ENCODE measurements around the gene GSTM5.
"Not testable (repeated sequence)": the region's sequence is repeated elsewhere in the genome, so short reads cannot be mapped to it uniquely, and the experiment has no call there.

The GSTM5 gene

GRCh38 chr1:109732390-109732881, 20.4 kb downstream of the GSTM5 start:
- DNase-seq: no peak

DNA sequence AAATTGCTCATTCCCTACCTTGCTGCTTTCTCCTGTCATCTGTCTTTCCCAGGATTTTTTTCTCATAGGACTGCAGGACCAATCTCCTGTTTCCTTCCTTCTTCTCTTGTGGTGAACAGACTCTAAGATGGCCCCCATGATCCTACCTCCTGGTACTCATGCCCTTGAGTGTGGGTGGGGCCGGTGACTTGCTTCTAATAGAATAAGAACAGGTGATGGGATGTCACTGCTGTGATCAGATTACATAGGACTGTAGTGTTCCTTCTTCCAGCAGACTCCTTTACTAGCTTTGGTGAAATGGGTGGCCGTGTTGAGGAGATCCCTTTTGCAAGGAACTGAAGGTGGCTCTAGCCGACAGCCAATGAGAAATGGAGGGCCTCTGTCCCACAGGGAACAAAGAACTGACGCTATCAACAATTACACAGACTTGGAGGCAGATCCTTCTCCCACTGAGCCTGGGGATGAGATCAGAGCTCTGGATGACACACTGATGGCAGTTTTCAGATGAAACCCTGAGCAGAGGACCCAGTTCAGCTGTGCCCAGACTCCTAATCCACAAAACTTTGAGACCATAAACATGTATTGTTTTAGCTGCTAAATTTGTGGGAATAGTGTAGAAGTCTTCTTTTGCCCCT, 21.3 kb downstream of the GSTM5 start:
- no peak for DNase-seq

DNA sequence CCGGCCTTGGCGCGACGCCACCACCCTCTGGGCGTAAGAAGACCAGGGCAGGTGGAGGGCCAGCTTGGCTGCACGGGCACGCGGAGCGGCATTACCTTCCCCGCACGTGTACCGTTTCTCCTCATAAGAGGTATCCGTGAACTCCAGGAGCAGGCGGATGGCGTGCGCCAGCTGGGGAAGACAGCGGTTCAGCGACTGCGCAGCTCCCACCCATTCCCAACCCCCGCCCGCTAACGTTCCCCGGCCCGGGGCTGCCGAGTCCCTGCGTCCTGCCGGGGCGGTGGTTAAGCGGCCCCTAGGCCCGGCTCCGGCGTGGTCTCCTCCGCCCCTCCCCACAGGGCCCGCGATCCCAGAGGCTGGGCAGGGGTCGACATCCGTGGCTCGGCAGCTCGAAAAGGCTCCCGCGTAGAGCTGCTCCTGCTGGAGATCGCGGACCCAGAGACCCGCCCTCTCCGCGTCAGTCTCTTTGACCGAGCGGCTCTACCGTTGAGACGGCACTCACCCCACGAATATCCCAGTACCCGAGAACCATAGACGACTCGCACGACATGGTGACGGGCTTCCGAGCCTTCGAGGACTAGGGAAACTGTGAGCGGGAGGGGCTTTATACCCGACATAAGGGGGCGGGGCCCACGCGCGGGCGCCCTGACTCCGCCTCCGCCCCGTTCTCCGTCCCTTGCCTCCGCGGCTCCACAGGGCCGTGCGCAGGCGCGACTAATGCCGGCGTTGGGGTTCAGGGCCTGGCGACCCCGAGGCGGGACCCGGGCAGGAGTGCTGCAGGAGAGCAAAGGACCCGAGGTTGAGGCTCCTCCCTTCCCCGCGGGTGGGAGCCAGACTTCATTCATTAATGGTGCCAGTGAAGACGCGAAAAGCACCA, 27.9 kb downstream of the GSTM5 start:
- no peak for DNase-seq

DNA sequence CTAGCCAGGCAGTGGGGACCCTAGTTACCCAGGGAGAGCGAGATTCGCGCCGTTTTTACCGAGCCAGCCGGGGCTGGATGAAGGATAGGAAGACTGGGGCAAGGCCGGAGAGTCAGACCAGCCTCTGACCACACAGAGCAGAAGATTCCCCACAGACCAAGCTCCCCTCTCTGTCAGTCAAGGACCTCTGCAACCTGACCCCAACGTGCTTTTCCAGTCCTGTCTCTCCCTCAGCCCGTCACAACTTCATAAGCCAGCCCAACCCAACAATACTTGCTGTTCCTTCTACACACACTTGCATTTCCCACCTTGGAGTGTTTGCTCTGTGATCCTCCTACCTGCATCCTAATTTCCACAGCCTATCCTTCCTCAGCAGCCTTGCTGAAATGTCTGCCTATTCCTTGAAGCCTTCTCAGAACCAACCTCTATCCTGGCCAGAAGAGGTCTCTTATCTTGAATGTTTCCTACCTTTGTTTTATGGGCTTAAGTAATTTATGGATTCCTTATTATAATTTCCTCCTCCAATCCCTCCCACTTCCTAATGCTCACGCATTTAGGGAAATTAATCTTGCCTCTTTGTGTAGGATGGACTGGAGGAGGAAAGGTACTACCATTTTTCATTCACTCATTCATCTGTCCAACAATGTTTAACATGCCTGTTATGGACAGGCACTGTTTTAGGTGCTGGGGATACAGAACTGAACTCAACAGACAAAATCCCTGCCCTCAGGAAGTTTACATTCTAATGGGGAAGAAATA, 28.7 kb downstream of the GSTM5 start, which contains the start of gene GSTM3:
Gene GSTM3 (minus strand): TSS at position 424 of the 759 bp plus-strand sequence. CDS start 751 bp downstream, outside the sequence.
- DNase-seq: no peak

DNA sequence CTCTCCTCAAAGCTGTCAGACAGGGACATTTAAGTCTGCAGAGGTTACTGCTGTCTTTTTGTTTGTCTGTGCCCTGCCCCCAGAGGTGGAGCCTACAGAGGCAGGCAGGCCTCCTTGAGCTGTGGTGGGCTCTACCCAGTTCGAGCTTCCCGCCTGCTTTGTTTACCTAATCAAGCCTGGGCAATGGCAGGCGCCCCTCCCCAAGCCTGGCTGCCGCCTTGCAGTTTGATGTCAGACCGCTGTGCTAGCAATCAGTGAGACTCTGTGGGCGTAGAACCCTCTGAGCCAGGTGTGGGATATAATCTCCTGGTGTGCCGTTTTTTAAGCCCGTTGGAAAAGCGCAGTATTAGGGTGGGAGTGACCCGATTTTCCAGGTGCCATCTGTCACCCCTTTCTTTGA, 36.3 kb downstream of the GSTM5 start:
- not testable (repeated sequence) for DNase-seq

DNA sequence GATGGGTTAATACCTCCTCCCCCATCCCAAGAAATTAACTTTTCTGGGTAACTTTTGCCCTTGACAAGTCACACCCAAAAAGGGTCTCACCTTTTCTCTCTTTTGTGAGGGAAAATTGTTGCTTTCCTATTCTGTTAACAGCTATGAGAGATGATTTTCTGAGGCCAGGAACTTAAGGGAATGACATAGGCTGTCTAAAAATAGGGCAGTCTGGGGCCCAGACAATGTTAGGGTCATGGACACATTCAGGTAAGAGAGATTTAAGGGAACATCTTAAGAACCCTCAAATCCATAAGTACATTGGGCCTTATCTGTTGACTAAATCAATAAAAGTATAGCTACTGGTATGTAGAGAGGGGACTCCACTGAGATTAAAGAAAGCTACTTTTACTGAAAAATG, 37.2 kb downstream of the GSTM5 start:
- DNase-seq: no peak

DNA sequence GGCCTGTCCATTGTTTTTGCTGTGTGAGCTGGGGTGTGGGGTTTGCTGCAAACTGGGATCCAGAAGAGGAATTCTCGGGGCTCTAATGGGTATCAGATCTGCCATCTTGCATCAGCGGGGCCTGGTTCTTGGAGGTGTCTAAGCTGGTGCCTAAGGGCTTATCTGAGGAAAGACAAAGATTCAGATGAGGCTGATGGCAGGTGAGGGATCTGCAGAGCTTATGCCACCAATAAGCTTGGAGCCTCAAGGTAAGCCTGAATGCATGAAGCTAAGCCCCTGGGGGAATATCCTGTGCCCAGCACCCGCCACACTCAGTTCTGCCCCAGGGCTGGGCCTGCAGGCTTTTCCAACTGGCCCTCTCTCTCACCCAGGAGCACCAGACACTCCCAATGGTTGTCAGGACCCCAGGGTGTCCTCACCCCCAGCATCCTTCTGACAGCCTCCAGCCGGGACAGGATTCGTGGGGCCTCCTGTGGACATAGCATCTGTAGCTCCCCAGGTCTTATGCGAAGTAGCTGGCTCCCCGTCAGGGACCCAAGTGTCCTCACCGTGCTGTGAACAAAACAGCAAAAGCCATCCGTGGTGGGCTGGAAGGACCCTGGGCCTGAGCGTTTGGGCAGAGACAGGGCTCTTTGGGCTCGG, 38.3 kb downstream of the GSTM5 start:
- DNase-seq: no peak

DNA sequence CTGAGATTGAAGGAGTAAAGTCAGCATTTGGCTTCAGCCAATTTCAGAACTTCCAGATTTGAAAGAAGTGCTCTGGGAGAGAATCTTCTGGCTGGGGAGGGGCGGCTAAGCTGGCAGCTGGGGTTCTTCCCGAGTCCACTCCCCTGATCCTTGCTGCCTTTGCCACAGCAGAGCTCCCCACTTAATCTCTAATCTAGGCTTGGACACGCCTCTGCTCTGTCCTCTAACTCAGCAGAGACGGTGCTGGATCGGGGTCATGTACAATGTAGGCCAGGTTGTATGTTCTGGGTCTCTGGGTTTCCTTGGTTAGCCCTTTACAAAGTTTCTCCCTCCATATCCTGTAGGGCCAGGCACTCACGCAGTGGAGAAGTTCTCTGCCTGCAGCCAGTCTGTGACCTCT, 38.9 kb downstream of the GSTM5 start:
- no peak for DNase-seq

GRCh38 chr1:109751531-109752260, 39.6 kb downstream of the GSTM5 start:
- DNase-seq: no peak

GRCh38 chr1:109754738-109755137, 42.7 kb downstream of the GSTM5 start:
- DNase-seq: no peak

DNA sequence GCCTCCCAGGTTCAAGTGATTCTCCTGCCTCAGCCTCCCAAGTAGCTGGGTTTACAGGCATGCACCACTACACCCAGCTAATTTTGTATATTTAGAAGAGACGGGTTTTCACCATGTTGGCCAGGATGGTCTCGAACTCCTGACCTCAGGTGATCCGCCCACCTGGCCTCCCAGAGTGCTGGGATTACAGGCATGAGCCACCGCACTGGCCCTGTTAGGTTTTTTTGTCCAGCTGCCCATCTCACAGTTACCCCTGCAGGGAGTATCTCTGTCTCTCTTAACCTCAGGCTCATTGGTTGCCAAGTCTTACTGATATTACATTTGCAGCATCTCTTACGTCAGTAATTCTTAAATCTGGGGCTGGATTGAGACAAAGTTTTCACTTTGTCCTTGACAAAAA, 44.3 kb downstream of the GSTM5 start:
- DNase-seq: not testable (repeated sequence)

GRCh38 chr1:109756848-109757521, 44.9 kb downstream of the GSTM5 start:
- DNase-seq: no peak

- no peak for DNase-seq
These were observed 46.1 kb downstream of the GSTM5 start for GRCh38 chr1:109757936-109758786.

DNA sequence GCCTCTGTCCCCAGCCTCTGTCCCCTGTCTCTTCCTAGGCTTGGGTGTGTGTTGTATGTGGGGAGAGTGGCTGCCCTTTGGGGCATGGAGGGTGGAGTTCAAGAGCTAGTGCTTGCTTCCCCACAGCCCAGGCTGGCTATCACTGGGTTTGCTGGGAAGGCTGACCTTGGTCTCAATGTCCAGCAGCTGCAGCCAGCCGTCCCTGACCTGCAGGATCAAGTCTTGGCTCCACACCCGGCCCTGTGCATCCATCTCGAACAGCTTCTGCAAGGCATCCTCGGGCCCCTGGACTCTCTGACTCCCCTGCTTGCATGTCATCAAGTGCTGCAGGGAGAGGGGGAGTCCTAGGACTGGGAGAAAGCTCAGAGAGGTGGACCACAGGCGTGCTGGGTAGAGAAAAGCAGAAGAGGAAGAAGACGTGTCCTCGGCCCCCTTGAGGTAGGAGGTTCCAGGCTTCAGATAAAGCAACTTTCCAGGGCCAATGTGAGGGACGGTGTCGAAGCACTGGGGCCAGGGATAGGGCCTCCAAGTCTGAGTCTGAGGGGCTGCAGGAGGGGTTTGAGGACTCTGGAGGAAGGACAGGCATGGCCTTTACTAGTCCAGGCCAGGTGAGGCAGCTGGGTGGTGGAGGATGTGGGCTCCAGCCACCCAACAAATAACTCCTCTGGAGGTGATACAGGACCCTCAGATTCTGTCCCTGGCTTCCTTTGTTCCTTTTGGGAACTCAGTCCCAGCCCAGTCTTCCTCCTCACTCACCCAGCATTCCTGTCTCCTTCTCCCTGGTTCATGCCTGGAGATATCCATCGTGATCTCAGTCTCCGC, 47.7 kb downstream of the GSTM5 start:
- no peak for DNase-seq

DNA sequence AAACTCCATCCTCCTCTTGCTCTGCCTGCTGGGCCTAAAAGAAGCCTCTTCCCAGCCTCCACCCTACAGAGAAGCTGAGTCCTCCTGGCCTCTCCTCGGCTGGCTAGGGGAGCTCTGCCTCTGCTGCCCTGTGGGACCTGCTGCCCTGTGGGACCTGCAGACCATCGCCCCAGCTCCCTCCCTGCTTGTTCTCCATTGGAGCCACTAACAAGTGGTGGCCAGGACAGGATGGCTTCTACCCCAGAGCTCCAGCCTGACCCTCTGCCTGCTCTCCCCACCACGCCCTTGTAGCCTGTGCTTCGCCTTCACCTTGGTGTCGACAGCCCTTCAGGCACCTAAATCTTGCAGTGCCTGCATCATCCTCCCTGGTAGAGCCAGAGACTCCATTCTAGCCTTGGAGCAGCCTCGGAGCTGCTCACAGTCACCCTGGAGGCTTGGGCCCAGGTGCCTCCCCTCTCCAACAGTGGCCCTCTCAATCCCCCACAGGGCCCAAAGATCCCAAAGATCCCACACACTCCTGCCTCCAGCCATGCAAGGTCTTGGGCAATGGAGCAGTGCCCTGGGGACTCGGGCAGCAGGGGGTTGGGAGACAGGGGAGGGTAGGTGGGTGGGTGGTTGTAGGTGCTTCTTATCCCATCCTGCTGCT, 48.7 kb downstream of the GSTM5 start:
- no peak for DNase-seq

- DNase-seq: no peak
These were observed 49.4 kb downstream of the GSTM5 start for GRCh38 chr1:109761227-109762038.

DNA sequence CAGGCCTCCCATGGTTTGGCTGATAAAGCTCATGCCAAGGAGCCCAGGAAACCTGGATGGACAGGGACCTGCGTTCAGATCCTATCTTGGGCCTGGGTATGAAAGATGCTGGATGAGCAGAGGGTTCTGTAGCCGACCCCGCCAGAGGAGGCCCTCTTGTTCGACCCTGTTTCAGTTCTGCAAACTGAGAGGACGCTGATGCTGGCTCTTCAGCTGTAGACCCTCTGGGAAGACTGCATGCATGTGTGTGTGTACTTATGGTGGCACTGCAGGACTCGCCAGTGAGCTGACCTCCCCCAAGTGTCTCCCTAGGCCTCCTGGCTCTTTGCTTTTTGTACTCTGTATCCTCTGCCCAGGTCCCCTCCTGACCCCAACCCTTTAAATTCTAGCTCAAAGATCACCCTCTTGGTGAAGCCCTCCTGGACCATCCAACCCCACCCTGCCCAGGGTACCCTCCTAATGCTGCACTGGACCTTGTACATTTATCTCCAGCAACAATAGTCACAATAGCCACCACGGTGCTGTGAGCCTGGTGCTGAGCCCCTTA, 50.1 kb downstream of the GSTM5 start:
- no peak for DNase-seq
